CD4-positive, alpha-beta memory T cell (primary cell): ENCODE data around the gene SCAI. TPM values are rescaled to one million over a fixed set of nuclear protein-coding genes. Genes with fewer than 3 reads are reported as not detected.

Experiments used
- CTCF ChIA-PET: fragments of 350-600 bp; sonication (Branson Sonifier 250); formaldehyde crosslinking; loops from one replicate; lab custom pipeline; 2021; ENCODE audit warnings: inconsistent platforms; ENCODE audit not compliant: partially characterized antibody; lab: Charles Lee
- POLR2A ChIA-PET: fragments of 350-600 bp; sonication (Branson Sonifier 250); formaldehyde crosslinking; loops from one replicate; lab custom pipeline; 2021; ENCODE audit not compliant: partially characterized antibody; lab: Charles Lee
- DNase-seq, 5 donors: peaks; one replicate each; pipeline versions ENCODE4 v3.0.0 to v3.0.0-alpha.2; 2020 to 2022; ENCODE audit warnings: mixed read lengths in 1 of 5
- H3K27ac ChIP-seq: one replicate; pipeline ENCODE4 v1.7.0; 2013; ENCODE audit warnings: low read depth, low read length
- H3K27me3 ChIP-seq: 2 replicates; pipeline ENCODE4 v1.7.0; 2013; ENCODE audit warnings: mild to moderate bottlenecking, low read length, moderate library complexity; ENCODE audit not compliant: insufficient read depth
- H3K36me3 ChIP-seq: 2 replicates; pipeline ENCODE4 v1.7.0; 2013; ENCODE audit warnings: mild to moderate bottlenecking, low read length, moderate library complexity; ENCODE audit not compliant: insufficient read depth
- H3K4me1 ChIP-seq: 2 replicates; pipeline ENCODE4 v1.7.0; 2013; ENCODE audit warnings: mild to moderate bottlenecking, low read length, moderate library complexity; ENCODE audit not compliant: insufficient read depth
- H3K4me3 ChIP-seq, 2 donors: one replicate each; pipeline ENCODE4 v1.7.0; 2013; ENCODE audit warnings: low read length in 2 of 2, mild to moderate bottlenecking in 1 of 2
- H3K9me3 ChIP-seq, 2 donors: one replicate each; pipeline ENCODE4 v1.7.0; 2013; ENCODE audit warnings: low read length in 2 of 2, control low read depth in 1 of 2; ENCODE audit not compliant: control insufficient read depth in 1 of 2
- H3K27ac Mint-ChIP-seq, 7 donors: one replicate each; pipeline ENCODE4 v1.8.0; 2020 to 2021; ENCODE audit warnings: mixed read lengths in 7 of 7, mild to moderate bottlenecking in 6 of 7, inconsistent platforms in 3 of 7, moderate library complexity in 3 of 7
- H3K27me3 Mint-ChIP-seq, 2 donors: one replicate each; pipeline ENCODE4 v1.8.0; 2020 to 2021; ENCODE audit warnings: mixed read lengths in 2 of 2
- H3K36me3 Mint-ChIP-seq, 2 donors: one replicate each; pipeline ENCODE4 v1.8.0; 2020 to 2021; ENCODE audit warnings: mixed read lengths in 2 of 2, inconsistent platforms in 1 of 2, mild to moderate bottlenecking in 1 of 2
- H3K4me1 Mint-ChIP-seq, 4 donors: one replicate each; pipeline ENCODE4 v1.8.0; 2020 to 2021; ENCODE audit warnings: mixed read lengths in 4 of 4, mild to moderate bottlenecking in 1 of 4
- H3K4me3 Mint-ChIP-seq, 8 donors: one replicate each; pipeline ENCODE4 v1.8.0; 2020 to 2021; ENCODE audit warnings: mixed read lengths in 8 of 8, mild to moderate bottlenecking in 7 of 8, moderate library complexity in 6 of 8, inconsistent platforms in 3 of 8
- H3K9me3 Mint-ChIP-seq, 8 donors: one replicate each; pipeline ENCODE4 v1.8.0; 2020 to 2021; ENCODE audit warnings: mixed read lengths in 8 of 8, mild to moderate bottlenecking in 5 of 8, inconsistent platforms in 3 of 8, moderate library complexity in 1 of 8
- intact Hi-C: fragments of 100-400 bp; cut with micrococcal nuclease; formaldehyde crosslinking; loops from one replicate; pipeline ENCODE4 v1.15.1; 2023
- polyA plus RNA-seq, 2 donors: library from polyadenylated mRNA; unstranded; fragments of 300-500 nt; fragmentation: Illumina TruSeq; gene quantifications; one replicate each; pipeline ENCODE4 v1.2.3, GENCODE V29; 2021
- total RNA-seq, 2 experiments: library from RNA; stranded (reverse); gene quantifications; one replicate each; pipeline ENCODE4 v1.2.3, GENCODE V29; 2021

Gene SCAI
- total and polyA plus RNA-seq, 4 experiments from 2014 or later: 0.23 to 15.5 (median 8.5) TPM

DNA sequence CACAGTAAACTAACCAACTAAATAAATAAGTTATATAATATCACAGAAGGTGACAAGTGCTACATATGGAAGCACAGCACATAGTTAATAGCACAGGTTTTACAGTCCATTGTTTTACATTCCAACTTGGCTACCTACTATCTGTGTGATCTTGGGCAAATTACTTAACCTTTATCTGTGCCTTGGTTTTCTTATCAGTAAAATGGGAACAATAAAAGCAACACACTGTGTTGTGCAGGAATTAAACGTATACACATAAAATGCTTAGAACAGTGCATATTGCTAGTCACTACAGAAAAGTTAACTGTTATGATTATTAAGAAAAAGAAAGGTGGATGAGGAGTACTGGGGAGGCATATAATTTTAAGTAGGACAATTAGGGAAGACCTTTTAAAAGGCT is 159.6 kb downstream of the SCAI start:
- Mint-ChIP-seq H3K36me3 (peaks cover 23 to 37% of the 10 kb centered on the region in 2 donors), H3K27me3 (no peaks in the 10 kb centered on the region), H3K9me3 (no peaks in the 10 kb centered on the region), H3K27ac (no peak overlapping the region), H3K4me1 (no peaks in the 10 kb centered on the region), H3K4me3 (no peak overlapping the region)
- CTCF ChIA-PET: no interaction called here
- H3K4me1 ChIP-seq: no peaks in the 10 kb centered on the region
- H3K27ac ChIP-seq: no peak overlapping the region
- no peak overlapping the region for H3K4me3 ChIP-seq
- no peaks in the 10 kb centered on the region for H3K27me3 ChIP-seq
- H3K36me3 ChIP-seq: peaks cover 8% of the 10 kb centered on the region
- intact Hi-C loops: no loop called here
- DNase-seq: no peak
- POLR2A ChIA-PET: no interaction called here
- no peaks in the 10 kb centered on the region for H3K9me3 ChIP-seq

DNA sequence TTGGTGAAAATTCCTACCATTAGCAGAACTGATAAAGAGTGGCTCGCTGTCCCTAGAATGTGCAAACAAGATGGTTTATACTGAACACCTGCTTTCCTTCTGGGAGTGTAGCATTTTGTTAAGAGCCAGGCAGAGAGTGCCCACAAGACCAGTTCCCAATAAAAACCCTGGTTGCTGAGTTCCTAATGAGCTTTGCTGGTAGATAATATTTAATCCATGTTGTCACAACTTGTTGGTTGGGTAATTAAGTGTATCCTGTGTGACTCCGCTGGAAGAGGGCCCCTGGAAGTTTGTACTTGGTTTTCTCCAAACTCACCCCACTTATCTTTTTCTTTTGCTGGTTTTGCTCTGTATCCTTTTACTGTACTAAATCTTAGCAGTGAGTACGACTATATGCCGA is 162.9 kb downstream of the SCAI start:
- Histone ChIP-seq H3K9me3 (no peaks in the 10 kb centered on the region), H3K36me3 (peaks cover 8% of the 10 kb centered on the region), H3K4me3 (no peak overlapping the region), H3K27me3 (no peaks in the 10 kb centered on the region), H3K4me1 (no peaks in the 10 kb centered on the region), H3K27ac (no peak overlapping the region)
- CTCF ChIA-PET: no interaction called here
- Mint-ChIP-seq H3K36me3 (peaks cover 19 to 29% of the 10 kb centered on the region in 2 donors), H3K27me3 (no peaks in the 10 kb centered on the region), H3K4me3 (no peak overlapping the region), H3K27ac (no peak overlapping the region), H3K9me3 (no peaks in the 10 kb centered on the region), H3K4me1 (no peaks in the 10 kb centered on the region)
- POLR2A ChIA-PET: no interaction called here
- no peak for DNase-seq
- intact Hi-C loops: no loop called here

DNA sequence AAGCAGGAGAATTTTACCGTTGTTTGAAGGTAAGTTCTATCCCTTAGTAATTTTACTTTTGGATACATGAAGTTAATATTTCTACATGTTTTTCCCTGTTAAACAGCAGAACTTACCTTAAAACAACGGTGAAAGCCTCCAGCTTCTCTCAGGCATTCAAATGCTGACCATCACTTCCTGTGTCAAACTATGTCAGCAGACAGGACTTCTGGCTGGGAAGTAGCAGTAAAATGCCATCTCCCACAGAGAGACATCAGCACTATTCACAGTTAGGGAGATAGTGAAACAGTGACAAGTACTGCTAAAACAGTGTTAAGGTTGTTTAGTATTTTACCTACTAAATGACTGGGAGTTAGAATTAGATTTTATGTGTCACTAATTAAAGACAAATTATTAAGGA is 168.2 kb downstream of the SCAI start:
- Histone ChIP-seq H3K27me3 (no peaks in the 10 kb centered on the region), H3K27ac (no peak overlapping the region), H3K4me3 (no peak overlapping the region), H3K4me1 (no peaks in the 10 kb centered on the region), H3K9me3 (no peaks in the 10 kb centered on the region), H3K36me3 (no peaks in the 10 kb centered on the region)
- H3K9me3 Mint-ChIP-seq: no peaks in the 10 kb centered on the region
- H3K4me3 Mint-ChIP-seq: no peak overlapping the region
- H3K36me3 Mint-ChIP-seq: peaks cover 16 to 18% of the 10 kb centered on the region in 2 donors
- peak overlapping the region in 2 of 7 donors; percentile 53 for H3K27ac Mint-ChIP-seq
- no peak for DNase-seq
- peaks cover 0 to 2% (median under 1%) of the 10 kb centered on the region in 4 donors for H3K4me1 Mint-ChIP-seq
- no peaks in the 10 kb centered on the region for H3K27me3 Mint-ChIP-seq
- intact Hi-C loops: no loop called here
- POLR2A ChIA-PET: no interaction called here
- CTCF ChIA-PET: no interaction called here

DNA sequence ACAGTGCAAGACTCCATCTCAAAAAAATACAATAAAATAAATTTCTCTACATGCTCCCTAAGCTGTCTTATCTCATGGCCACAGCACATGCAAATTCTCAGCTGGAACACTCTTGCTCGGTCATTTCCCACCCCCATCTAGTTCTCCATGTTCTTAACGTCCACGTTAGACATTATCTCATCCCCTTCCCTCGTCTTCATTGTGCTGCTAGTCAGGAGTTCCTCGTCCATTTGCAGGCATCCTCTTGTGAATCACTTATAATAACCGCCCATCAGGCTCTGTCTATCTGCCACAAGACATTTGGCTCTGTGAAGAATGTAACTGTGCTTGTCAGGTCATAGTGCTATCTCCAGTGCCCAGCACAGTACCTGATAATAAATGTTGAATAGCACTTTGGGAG is 169.5 kb downstream of the SCAI start:
- POLR2A ChIA-PET: interaction anchor here (0.9 kb wide), 1 partner anchor 31 kb away, joined by 3 read pairs; no protein-coding TSS in a partner anchor

DNA sequence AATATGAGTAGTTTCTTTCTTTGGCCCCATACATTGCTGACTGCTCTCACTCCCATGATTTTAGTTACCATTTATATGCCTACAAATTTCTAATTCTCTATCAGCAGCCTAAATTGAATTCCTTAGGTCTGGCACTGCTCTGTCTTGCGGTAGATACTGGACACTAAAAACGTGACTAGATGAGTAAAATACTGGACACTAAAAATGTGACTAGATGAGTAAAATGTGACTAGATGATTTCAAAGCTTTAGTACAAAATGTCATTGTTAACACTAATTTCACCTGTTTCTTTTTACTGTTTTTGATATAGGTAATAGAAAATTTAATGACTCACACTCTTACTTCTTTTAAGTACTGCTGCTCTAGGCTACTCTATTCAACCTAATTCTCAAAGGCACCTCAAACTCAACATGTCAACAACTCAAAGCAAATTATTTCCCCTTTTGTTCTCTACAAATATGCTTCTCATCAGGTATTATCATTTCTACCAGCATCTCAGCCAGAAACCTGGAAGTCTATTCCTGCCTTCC is 171.0 kb downstream of the SCAI start:
- H3K27me3 Mint-ChIP-seq: no peaks in the 10 kb centered on the region
- H3K4me1 ChIP-seq: no peaks in the 10 kb centered on the region
- no peaks in the 10 kb centered on the region for H3K36me3 ChIP-seq
- H3K4me3 ChIP-seq: no peak overlapping the region
- DNase-seq: no peak
- H3K9me3 Mint-ChIP-seq: no peaks in the 10 kb centered on the region
- H3K4me1 Mint-ChIP-seq: peaks cover 0 to 5% (median 2%) of the 10 kb centered on the region in 4 donors
- no peak overlapping the region for H3K27ac ChIP-seq
- intact Hi-C loops: no loop called here
- no peaks in the 10 kb centered on the region for H3K27me3 ChIP-seq
- H3K9me3 ChIP-seq: no peaks in the 10 kb centered on the region
- peaks cover 25 to 28% of the 10 kb centered on the region in 2 donors for H3K36me3 Mint-ChIP-seq
- no peak overlapping the region for H3K4me3 Mint-ChIP-seq
- POLR2A ChIA-PET: interaction anchor here (0.9 kb wide), 1 partner anchor 15 kb away, joined by 3 read pairs; no protein-coding TSS in a partner anchor
- CTCF ChIA-PET: no interaction called here
- H3K27ac Mint-ChIP-seq: peak overlapping the region in 1 of 7 donors; percentile 69

More for the DNA sequence above, 169.5 kb downstream of the SCAI start:
- Mint-ChIP-seq H3K4me1 (peaks cover 0 to 2% (median under 1%) of the 10 kb centered on the region in 4 donors), H3K27me3 (no peaks in the 10 kb centered on the region), H3K4me3 (no peak overlapping the region), H3K9me3 (no peaks in the 10 kb centered on the region), H3K27ac (no peak overlapping the region), H3K36me3 (peaks cover 18 to 23% of the 10 kb centered on the region in 2 donors)
- CTCF ChIA-PET: interaction anchor here (0.7 kb wide), 1 partner anchor 121 kb away, joined by 3 read pairs; the partner anchor contains the start of gene WDR38
- intact Hi-C loops: no loop called here
- Histone ChIP-seq H3K4me3 (no peak overlapping the region), H3K9me3 (no peaks in the 10 kb centered on the region), H3K36me3 (no peaks in the 10 kb centered on the region), H3K4me1 (no peaks in the 10 kb centered on the region), H3K27me3 (no peaks in the 10 kb centered on the region), H3K27ac (no peak overlapping the region)
- DNase-seq: no peak

DNA sequence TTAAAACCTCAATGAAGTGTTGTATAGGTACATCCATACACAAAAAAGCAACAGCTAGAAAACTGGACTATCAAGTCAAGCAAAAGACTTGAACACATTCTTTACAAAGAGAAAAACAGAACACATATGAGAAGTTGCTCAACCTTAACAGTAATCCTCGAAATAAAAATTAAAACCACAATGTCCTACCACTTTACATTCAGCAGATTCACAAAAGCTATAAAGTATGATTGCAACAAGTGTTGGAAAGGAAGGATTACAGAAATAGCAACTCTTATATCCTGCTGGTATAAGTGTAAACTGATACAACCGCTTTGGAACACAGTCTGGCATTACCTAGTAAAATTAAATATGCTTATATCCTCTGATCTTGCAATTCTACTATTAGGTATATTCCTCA is 173.9 kb downstream of the SCAI start:
- Mint-ChIP-seq H3K4me1 (peaks cover 16 to 26% (median 20%) of the 10 kb centered on the region in 4 donors), H3K27me3 (no peaks in the 10 kb centered on the region), H3K9me3 (no peaks in the 10 kb centered on the region), H3K27ac (peak overlapping the region in 1 of 7 donors; percentile 12), H3K36me3 (peaks cover 24 to 25% of the 10 kb centered on the region in 2 donors), H3K4me3 (no peak overlapping the region)
- no peak overlapping the region for H3K27ac ChIP-seq
- intact Hi-C loops: no loop called here
- CTCF ChIA-PET: interaction anchor here (1.6 kb wide), 1 partner anchor 30 kb away, joined by 4 read pairs; no protein-coding TSS in a partner anchor
- no peaks in the 10 kb centered on the region for H3K36me3 ChIP-seq
- DNase-seq: no peak
- no peaks in the 10 kb centered on the region for H3K9me3 ChIP-seq
- POLR2A ChIA-PET: no interaction called here
- no peak overlapping the region for H3K4me3 ChIP-seq
- no peaks in the 10 kb centered on the region for H3K27me3 ChIP-seq
- peaks cover 22% of the 10 kb centered on the region for H3K4me1 ChIP-seq

DNA sequence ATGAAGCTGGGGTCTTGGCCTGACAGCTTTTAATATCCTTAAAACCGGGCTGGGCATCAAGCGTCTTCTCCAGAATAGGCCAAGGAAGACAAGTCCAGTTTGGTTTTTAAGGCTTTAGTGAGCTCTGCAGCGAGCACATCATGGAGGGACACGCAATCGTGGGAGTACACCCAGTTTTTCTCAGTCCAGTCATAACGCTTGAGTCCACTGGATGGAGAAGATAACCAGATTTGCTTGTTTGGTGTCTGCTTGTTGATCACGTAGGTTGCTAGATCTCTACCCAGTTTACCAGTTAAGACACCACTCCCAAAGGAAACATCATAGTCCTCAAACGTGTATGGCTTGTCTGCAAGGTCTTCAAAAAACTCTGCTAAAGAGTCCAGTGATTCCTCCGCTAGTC is 175.1 kb downstream of the SCAI start:
- Mint-ChIP-seq H3K9me3 (no peaks in the 10 kb centered on the region), H3K4me1 (peaks cover 24 to 34% (median 28%) of the 10 kb centered on the region in 4 donors), H3K27me3 (no peaks in the 10 kb centered on the region), H3K36me3 (peaks cover 20 to 21% of the 10 kb centered on the region in 2 donors), H3K27ac (peak overlapping the region in 2 of 7 donors; percentile 48 to 62), H3K4me3 (no peak overlapping the region)
- intact Hi-C loops: no loop called here
- no peaks in the 10 kb centered on the region for H3K36me3 ChIP-seq
- ChIA-PET POLR2A (no interaction called here), CTCF (no interaction called here)
- no peak overlapping the region for H3K4me3 ChIP-seq
- H3K27ac ChIP-seq: no peak overlapping the region
- no peaks in the 10 kb centered on the region for H3K27me3 ChIP-seq
- H3K9me3 ChIP-seq: no peaks in the 10 kb centered on the region
- peaks cover 32% of the 10 kb centered on the region for H3K4me1 ChIP-seq
- no peak for DNase-seq
